HCT116 (cell line): ENCODE results near the gene CTDSP1. TPM values are rescaled to one million over a fixed set of nuclear protein-coding genes. Genes with fewer than 3 reads are reported as not detected.

Source experiments
- ATAC-seq: fragments of 200-7000 bp; cut with Tn5 transposase; 2 replicates; pipeline ENCODE4 v1.9.1; 2020; ENCODE audit warnings: mild to moderate bottlenecking, moderate library complexity
- BruUV-seq: library from RNA; stranded (reverse); fragments of 400-500 nt; replicated peaks from 2 replicates; lab custom pipeline; 2021; lab: Mats Ljungman, UMichigan
- CTCF ChIA-PET: fragments of 300-600 bp; sonication (Branson Sonifier 250); formaldehyde crosslinking; loops from one replicate; lab custom pipeline; 2021; ENCODE audit warnings: antibody characterized with exemption; lab: Charles Lee
- POLR2A ChIA-PET: fragments of 300-600, 350-600 bp; sonication (Branson Sonifier 250); formaldehyde crosslinking; loops from one replicate; lab custom pipeline; 2021; ENCODE audit warnings: antibody characterized with exemption; lab: Charles Lee
- RAD21 ChIA-PET, 2 experiments: fragments of 300-600 bp; sonication (Branson Sonifier 250); formaldehyde crosslinking; loops; one replicate each; lab custom pipeline; 2023; ENCODE audit warnings: low total read pairs in 2 of 2; ENCODE audit not compliant: uncharacterized antibody in 2 of 2, unreplicated experiment in 2 of 2, low non-redundant PET in 1 of 2; lab: Charles Lee
- DNase-seq: peaks from one replicate; pipeline ENCODE4 v3.0.0-alpha.2; 2010; ENCODE audit warnings: low read depth, low spot score
- H2AFZ ChIP-seq: fragments of 200-600 bp; shearing (Covaris generic), sonication (generic); 2 replicates; pipeline ENCODE4 v1.6.1; 2017; ENCODE audit warnings: low read depth, mixed run types, mixed read lengths, antibody characterized with exemption, low read length; ENCODE audit not compliant: poor library complexity, severe bottlenecking
- H3K27ac ChIP-seq: 2 replicates; pipeline ENCODE4 v1.5.1; 2012; ENCODE audit warnings: low read depth, low read length
- H3K27me3 ChIP-seq: fragments of 200-600 bp; sonication (generic); 2 replicates; pipeline ENCODE4 v1.6.1; 2016; ENCODE audit warnings: mixed run types, low read length, mixed read lengths; ENCODE audit not compliant: insufficient read depth
- H3K36me3 ChIP-seq, 2 experiments: fragments of 200-500 bp in 1 of 2; fragments of 200-600 bp in 1 of 2; sonication (Bioruptor generic) in 1 of 2; sonication (generic) in 1 of 2; 2 replicates each; pipeline versions ENCODE4 v1.5.1 to v1.6.1; 2014 to 2016; ENCODE audit warnings: low read length in 2 of 2, inconsistent platforms in 1 of 2, mixed read lengths in 1 of 2, mixed run types in 1 of 2; ENCODE audit not compliant: insufficient read depth in 2 of 2, control insufficient read depth in 1 of 2
- H3K4me1 ChIP-seq, 2 experiments: fragments of 200-600 bp in 1 of 2; sonication (generic) in 1 of 2; 2 replicates each; pipeline versions ENCODE4 v1.5.1 to v1.6.1; 2012 to 2017; ENCODE audit warnings: low read length in 2 of 2, inconsistent platforms in 1 of 2, mild to moderate bottlenecking in 1 of 2, mixed read lengths in 1 of 2, mixed run types in 1 of 2, moderate library complexity in 1 of 2; ENCODE audit not compliant: insufficient read depth in 2 of 2, control insufficient read depth in 1 of 2
- H3K4me2 ChIP-seq: fragments of 200-600 bp; sonication (generic); 2 replicates; pipeline ENCODE4 v1.6.1; 2017; ENCODE audit warnings: mixed run types, low read length, mixed read lengths
- H3K4me3 ChIP-seq, 2 experiments: fragments of 200-600 bp in 1 of 2; sonication (generic) in 1 of 2; replicated peaks in 1 of 2; 2 replicates each; pipeline ENCODE4 v1.5.1; 2011 to 2016; ENCODE audit warnings: low read length in 2 of 2, control low read depth in 1 of 2, low read depth in 1 of 2, mild to moderate bottlenecking in 1 of 2, mixed read lengths in 1 of 2, mixed run types in 1 of 2
- H3K79me2 ChIP-seq: fragments of 200-600 bp; sonication (generic); 2 replicates; pipeline ENCODE4 v1.6.1; 2017; ENCODE audit warnings: mild to moderate bottlenecking, mixed run types, low read length, moderate library complexity, mixed read lengths; ENCODE audit not compliant: insufficient read depth
- H3K9ac ChIP-seq: fragments of 200-600 bp; sonication (generic); 2 replicates; pipeline ENCODE4 v1.6.1; 2016; ENCODE audit warnings: low read length, mixed read lengths
- H3K9me2 ChIP-seq: fragments of 200-600 bp; sonication (generic), shearing (Covaris generic); 2 replicates; pipeline ENCODE4 v1.6.1; 2017; ENCODE audit warnings: mixed run types, mild to moderate bottlenecking, moderate library complexity; ENCODE audit not compliant: insufficient read depth
- H3K9me3 ChIP-seq, 2 experiments: fragments of 200-500 bp in 1 of 2; fragments of 200-600 bp in 1 of 2; sonication (Bioruptor generic) in 1 of 2; sonication (generic) in 1 of 2; 2 replicates each; pipeline ENCODE4 v1.6.1; 2014 to 2017; ENCODE audit warnings: low read length in 2 of 2, mixed read lengths in 2 of 2, inconsistent platforms in 1 of 2, low read depth in 1 of 2, mild to moderate bottlenecking in 1 of 2, mixed run types in 1 of 2, moderate library complexity in 1 of 2; ENCODE audit not compliant: control insufficient read depth in 1 of 2, insufficient read depth in 1 of 2
- H4K20me1 ChIP-seq: fragments of 200-600 bp; sonication (generic), shearing (Covaris generic); 2 replicates; pipeline ENCODE4 v1.6.1; 2017; ENCODE audit warnings: mixed run types, mild to moderate bottlenecking, moderate library complexity; ENCODE audit not compliant: insufficient read depth
- CBX3 ChIP-seq: IDR thresholded peaks from 2 replicates; pipeline ENCODE4 v1.6.1; 2012; ENCODE audit warnings: low read depth
- CEBPB ChIP-seq: IDR thresholded peaks from 2 replicates; pipeline ENCODE4 v1.6.1; 2012; ENCODE audit warnings: low read depth
- EGR1 ChIP-seq: IDR thresholded peaks from 2 replicates; pipeline ENCODE4 v1.6.1; 2012; ENCODE audit warnings: low read depth
- POLR2A ChIP-seq: IDR thresholded peaks from 2 replicates; pipeline ENCODE4 v1.7.0; 2011; ENCODE audit warnings: borderline replicate concordance; ENCODE audit not compliant: insufficient read depth, insufficient read length; ENCODE audit errors: extremely low read depth
- RAD21 ChIP-seq: IDR thresholded peaks from 2 replicates; pipeline ENCODE4 v1.6.1; 2012; ENCODE audit warnings: low read depth, mild to moderate bottlenecking
- SIN3A ChIP-seq: IDR thresholded peaks from 2 replicates; pipeline ENCODE4 v1.6.1; 2012; ENCODE audit warnings: low read depth
- SRF ChIP-seq: IDR thresholded peaks from 2 replicates; pipeline ENCODE4 v1.6.1; 2012; ENCODE audit warnings: low read depth
- TCF7L2 ChIP-seq: IDR thresholded peaks from 2 replicates; pipeline ENCODE4 v1.7.0; 2011; ENCODE audit warnings: borderline replicate concordance, inconsistent platforms; ENCODE audit not compliant: insufficient read depth, insufficient read length; ENCODE audit errors: extremely low read depth
- ZFX ChIP-seq: fragments of 450-650 bp; IDR thresholded peaks from 2 replicates; pipeline ENCODE4 v1.6.1; 2017
- intact Hi-C: fragments of 100-400 bp; cut with micrococcal nuclease; formaldehyde crosslinking; loops from 2 replicates; pipeline ENCODE4 v1.10.0; 2022
- total RNA-seq: library from RNA; stranded (reverse); gene quantifications from one replicate; pipeline ENCODE4 v1.2.1, GENCODE V29; 2021; ENCODE audit not compliant: unreplicated experiment
- TF ChIP-seq, protein P1 (sequence below), 3 experiments: fragments of 200-600 bp in 1 of 3; sonication (generic) in 1 of 3; IDR thresholded peaks in 2 of 3; conservative IDR thresholded peaks in 1 of 3; 2 replicates each; pipeline ENCODE4 v1.5.1; 2012 to 2017; ENCODE audit warnings: low read depth in 2 of 3, low read length in 2 of 3, antibody characterized with exemption in 1 of 3, borderline replicate concordance in 1 of 3, control low read depth in 1 of 3, mild to moderate bottlenecking in 1 of 3, mixed read lengths in 1 of 3, mixed run types in 1 of 3, moderate library complexity in 1 of 3; ENCODE audit not compliant: insufficient read depth in 1 of 3
- TF ChIP-seq, protein P2 (sequence below): IDR thresholded peaks from 2 replicates; pipeline ENCODE4 v1.6.1; 2012
- TF ChIP-seq, protein P3 (sequence below): IDR thresholded peaks from 2 replicates; pipeline ENCODE4 v1.6.1; 2012; ENCODE audit warnings: low read depth

The CTDSP1 gene
- total RNA-seq, 1 experiment from 2014 or later: 90.7 TPM

DNA sequence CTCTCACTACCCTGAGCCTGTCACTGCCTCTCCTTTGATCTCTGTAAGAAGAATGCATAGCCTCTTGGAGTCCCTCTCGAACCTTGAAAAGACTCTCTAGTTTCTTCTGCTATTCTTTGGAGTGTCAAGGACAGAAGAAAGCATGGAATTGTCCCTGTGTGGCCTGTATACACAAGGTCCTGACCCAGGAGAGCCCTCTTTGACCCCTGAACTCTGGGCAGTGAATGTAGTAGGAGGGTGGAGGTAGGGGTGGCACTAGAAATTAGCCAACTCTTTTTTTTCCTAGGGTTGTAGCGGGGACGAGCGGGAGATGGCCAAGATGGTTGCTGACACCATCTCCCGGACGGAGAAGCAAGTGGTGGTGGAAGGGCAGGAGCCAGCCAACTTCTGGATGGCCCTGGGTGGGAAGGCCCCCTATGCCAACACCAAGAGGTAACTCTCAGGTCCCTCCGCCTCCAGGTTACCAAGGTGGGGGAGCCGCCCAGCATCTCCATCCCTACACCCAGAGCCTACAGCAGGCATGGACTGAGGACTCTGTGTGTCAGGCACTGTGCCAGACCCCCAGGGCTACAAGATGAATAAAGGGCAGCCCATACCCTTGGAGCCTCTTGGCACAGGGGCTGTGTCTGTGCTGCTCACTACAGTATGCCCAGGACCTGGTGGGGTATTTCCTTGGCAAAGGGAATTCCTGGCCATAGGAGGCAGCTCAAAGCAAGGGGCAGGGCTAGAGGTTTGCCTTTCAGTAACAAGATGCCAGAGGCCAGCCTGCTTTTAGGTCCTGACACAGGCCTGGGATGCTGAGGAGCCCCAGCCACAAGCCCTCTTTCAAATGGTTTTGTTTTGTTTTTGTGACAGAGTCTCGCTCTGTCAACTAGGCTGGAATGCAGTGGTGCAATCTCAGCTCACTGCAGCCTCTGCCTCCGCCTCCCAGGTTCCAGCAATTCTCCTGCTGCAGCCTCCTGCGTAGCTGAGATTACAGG is 35.6 kb downstream of the CTDSP1 start:
- Histone ChIP-seq H3K4me2 (no peak overlapping the region), H3K36me3 (no peaks in the 10 kb centered on the region), H3K9me3 (no peaks in the 10 kb centered on the region), H3K27ac (no peak overlapping the region), H3K4me3 (no peak overlapping the region), H2AFZ (no peak overlapping the region), H3K9me2 (no peaks in the 10 kb centered on the region), H3K4me1 (no peaks in the 10 kb centered on the region), H4K20me1 (no peaks in the 10 kb centered on the region), H3K27me3 (no peaks in the 10 kb centered on the region), H3K9ac (no peak overlapping the region), H3K79me2 (no peaks in the 10 kb centered on the region)
- ChIA-PET CTCF (no interaction called here), POLR2A (no interaction called here), RAD21 (no interaction called here)
- BruUV-seq: no TSS peak
- DNase-seq (no peak), ATAC-seq (no peak)
- TF ChIP-seq TCF7L2: no peak
- no peak for TF ChIP-seq SRF
- TF ChIP-seq EGR1: no peak
- TF ChIP-seq, protein P1, sequence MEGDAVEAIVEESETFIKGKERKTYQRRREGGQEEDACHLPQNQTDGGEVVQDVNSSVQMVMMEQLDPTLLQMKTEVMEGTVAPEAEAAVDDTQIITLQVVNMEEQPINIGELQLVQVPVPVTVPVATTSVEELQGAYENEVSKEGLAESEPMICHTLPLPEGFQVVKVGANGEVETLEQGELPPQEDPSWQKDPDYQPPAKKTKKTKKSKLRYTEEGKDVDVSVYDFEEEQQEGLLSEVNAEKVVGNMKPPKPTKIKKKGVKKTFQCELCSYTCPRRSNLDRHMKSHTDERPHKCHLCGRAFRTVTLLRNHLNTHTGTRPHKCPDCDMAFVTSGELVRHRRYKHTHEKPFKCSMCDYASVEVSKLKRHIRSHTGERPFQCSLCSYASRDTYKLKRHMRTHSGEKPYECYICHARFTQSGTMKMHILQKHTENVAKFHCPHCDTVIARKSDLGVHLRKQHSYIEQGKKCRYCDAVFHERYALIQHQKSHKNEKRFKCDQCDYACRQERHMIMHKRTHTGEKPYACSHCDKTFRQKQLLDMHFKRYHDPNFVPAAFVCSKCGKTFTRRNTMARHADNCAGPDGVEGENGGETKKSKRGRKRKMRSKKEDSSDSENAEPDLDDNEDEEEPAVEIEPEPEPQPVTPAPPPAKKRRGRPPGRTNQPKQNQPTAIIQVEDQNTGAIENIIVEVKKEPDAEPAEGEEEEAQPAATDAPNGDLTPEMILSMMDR (IDR thresholded peaks at IDR 0.05 in 2 of 3, conservative IDR thresholded peaks at IDR 0.05 in 1 of 3; ENCODE audit: borderline replicate concordance in 1 of 3, insufficient read depth in 1 of 3, low read depth in 2 of 3, low read length in 2 of 3): no peak
- TF ChIP-seq CEBPB: no peak
- no peak for TF ChIP-seq RAD21
- TF ChIP-seq, protein P2, sequence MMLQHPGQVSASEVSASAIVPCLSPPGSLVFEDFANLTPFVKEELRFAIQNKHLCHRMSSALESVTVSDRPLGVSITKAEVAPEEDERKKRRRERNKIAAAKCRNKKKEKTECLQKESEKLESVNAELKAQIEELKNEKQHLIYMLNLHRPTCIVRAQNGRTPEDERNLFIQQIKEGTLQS: no peak
- TF ChIP-seq, protein P3, sequence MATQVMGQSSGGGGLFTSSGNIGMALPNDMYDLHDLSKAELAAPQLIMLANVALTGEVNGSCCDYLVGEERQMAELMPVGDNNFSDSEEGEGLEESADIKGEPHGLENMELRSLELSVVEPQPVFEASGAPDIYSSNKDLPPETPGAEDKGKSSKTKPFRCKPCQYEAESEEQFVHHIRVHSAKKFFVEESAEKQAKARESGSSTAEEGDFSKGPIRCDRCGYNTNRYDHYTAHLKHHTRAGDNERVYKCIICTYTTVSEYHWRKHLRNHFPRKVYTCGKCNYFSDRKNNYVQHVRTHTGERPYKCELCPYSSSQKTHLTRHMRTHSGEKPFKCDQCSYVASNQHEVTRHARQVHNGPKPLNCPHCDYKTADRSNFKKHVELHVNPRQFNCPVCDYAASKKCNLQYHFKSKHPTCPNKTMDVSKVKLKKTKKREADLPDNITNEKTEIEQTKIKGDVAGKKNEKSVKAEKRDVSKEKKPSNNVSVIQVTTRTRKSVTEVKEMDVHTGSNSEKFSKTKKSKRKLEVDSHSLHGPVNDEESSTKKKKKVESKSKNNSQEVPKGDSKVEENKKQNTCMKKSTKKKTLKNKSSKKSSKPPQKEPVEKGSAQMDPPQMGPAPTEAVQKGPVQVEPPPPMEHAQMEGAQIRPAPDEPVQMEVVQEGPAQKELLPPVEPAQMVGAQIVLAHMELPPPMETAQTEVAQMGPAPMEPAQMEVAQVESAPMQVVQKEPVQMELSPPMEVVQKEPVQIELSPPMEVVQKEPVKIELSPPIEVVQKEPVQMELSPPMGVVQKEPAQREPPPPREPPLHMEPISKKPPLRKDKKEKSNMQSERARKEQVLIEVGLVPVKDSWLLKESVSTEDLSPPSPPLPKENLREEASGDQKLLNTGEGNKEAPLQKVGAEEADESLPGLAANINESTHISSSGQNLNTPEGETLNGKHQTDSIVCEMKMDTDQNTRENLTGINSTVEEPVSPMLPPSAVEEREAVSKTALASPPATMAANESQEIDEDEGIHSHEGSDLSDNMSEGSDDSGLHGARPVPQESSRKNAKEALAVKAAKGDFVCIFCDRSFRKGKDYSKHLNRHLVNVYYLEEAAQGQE: no peak
- TF ChIP-seq ZFX: no peak
- TF ChIP-seq SIN3A: no peak
- TF ChIP-seq CBX3: no peak
- TF ChIP-seq POLR2A: no peak
- intact Hi-C loops: no loop called here
